ENCODE measurements around the gene SYPL2.

- TF ChIP-seq YY1 (IDR thresholded peaks at IDR 0.05; ENCODE audit: low read depth): no peak
- TF ChIP-seq, protein P1, sequence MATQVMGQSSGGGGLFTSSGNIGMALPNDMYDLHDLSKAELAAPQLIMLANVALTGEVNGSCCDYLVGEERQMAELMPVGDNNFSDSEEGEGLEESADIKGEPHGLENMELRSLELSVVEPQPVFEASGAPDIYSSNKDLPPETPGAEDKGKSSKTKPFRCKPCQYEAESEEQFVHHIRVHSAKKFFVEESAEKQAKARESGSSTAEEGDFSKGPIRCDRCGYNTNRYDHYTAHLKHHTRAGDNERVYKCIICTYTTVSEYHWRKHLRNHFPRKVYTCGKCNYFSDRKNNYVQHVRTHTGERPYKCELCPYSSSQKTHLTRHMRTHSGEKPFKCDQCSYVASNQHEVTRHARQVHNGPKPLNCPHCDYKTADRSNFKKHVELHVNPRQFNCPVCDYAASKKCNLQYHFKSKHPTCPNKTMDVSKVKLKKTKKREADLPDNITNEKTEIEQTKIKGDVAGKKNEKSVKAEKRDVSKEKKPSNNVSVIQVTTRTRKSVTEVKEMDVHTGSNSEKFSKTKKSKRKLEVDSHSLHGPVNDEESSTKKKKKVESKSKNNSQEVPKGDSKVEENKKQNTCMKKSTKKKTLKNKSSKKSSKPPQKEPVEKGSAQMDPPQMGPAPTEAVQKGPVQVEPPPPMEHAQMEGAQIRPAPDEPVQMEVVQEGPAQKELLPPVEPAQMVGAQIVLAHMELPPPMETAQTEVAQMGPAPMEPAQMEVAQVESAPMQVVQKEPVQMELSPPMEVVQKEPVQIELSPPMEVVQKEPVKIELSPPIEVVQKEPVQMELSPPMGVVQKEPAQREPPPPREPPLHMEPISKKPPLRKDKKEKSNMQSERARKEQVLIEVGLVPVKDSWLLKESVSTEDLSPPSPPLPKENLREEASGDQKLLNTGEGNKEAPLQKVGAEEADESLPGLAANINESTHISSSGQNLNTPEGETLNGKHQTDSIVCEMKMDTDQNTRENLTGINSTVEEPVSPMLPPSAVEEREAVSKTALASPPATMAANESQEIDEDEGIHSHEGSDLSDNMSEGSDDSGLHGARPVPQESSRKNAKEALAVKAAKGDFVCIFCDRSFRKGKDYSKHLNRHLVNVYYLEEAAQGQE (IDR thresholded peaks at IDR 0.05; ENCODE audit: low read depth): no peak
- TF ChIP-seq, protein P2, sequence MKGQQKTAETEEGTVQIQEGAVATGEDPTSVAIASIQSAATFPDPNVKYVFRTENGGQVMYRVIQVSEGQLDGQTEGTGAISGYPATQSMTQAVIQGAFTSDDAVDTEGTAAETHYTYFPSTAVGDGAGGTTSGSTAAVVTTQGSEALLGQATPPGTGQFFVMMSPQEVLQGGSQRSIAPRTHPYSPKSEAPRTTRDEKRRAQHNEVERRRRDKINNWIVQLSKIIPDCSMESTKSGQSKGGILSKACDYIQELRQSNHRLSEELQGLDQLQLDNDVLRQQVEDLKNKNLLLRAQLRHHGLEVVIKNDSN (IDR thresholded peaks at IDR 0.05): no peak
- TF ChIP-seq NFIC (IDR thresholded peaks at IDR 0.05): no peak
- no peak for TF ChIP-seq EP300 (IDR thresholded peaks at IDR 0.05; ENCODE audit: borderline replicate concordance)
- no peak for TF ChIP-seq TAF1 (IDR thresholded peaks at IDR 0.05; ENCODE audit: low read depth)
These were observed 33.0 kb upstream of the SYPL2 start for GRCh38 chr1:109433322-109433721.
